Neuron (in vitro differentiated cells): ENCODE data around the gene UNKL.

ENCODE experiments used
- H2AFZ ChIP-seq: one replicate; pipeline ENCODE4 v1.6.1; 2013; ENCODE audit warnings: low read depth, mild to moderate bottlenecking, inconsistent platforms, low read length, moderate library complexity
- H3K27me3 ChIP-seq: one replicate; pipeline ENCODE4 v1.6.1; 2013; ENCODE audit warnings: low read length; ENCODE audit not compliant: insufficient read depth
- H3K36me3 ChIP-seq: one replicate; pipeline ENCODE4 v1.6.1; 2013; ENCODE audit warnings: low read length; ENCODE audit not compliant: insufficient read depth
- H3K4me1 ChIP-seq: one replicate; pipeline ENCODE4 v1.6.1; 2013; ENCODE audit warnings: low read length; ENCODE audit not compliant: insufficient read depth
- H3K4me3 ChIP-seq: 2 replicates; pipeline ENCODE4 v1.5.1; 2013; ENCODE audit warnings: mild to moderate bottlenecking, low read length, moderate library complexity
- H3K9me3 ChIP-seq: one replicate; pipeline ENCODE4 v1.6.1; 2013; ENCODE audit warnings: low read length

The UNKL gene

DNA sequence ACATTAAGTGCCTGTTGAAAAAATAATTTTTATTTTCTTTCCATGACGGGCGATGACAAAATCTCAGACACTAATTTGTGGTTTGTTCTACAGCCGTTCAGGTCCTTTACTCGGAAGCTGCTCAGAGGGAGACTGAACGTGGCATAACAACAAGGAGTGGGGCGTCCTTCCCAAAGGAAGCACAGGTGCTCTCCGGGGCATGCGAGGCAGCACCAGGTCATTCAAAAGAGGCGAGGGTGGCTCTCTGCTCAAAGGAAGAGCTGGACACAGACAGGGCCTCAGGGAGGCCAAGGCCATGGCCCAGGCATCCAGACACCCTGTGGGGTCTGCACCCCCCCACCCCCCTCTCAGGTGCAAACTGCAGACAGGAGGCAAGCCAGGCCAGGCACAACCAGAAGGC lies 16.2 kb downstream of the UNKL start:
- H2AFZ ChIP-seq = no peak overlapping the region
- H3K4me3 ChIP-seq = no peak overlapping the region
- no peaks in the 10 kb centered on the region for H3K9me3 ChIP-seq
- H3K4me1 ChIP-seq = no peaks in the 10 kb centered on the region
- peaks cover 48% of the 10 kb centered on the region for H3K36me3 ChIP-seq
- H3K27me3 ChIP-seq = no peaks in the 10 kb centered on the region

DNA sequence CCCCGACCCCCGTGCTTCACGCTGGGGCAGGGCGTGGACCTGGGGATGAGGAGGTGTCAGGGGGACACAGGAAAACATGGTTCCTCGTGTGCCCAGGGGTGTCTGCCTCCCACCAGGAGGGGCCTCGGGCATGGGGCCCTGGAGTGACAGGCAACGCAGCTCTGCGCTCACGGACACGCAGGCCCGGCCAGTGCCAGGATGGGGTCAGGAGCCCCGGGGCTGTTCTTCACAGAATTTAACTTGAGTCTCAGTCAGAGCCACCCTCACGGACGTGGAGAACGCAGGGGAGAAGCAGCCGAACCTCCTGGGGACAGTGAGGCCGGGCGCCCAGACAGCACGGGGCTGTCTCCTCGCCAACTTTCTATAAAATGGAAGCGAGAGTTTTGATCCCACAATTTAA lies 16.7 kb downstream of the UNKL start:
- H3K4me3 ChIP-seq = no peak overlapping the region
- H3K36me3 ChIP-seq = peaks cover 48% of the 10 kb centered on the region
- H3K4me1 ChIP-seq = no peaks in the 10 kb centered on the region
- no peak overlapping the region for H2AFZ ChIP-seq
- no peaks in the 10 kb centered on the region for H3K27me3 ChIP-seq
- no peaks in the 10 kb centered on the region for H3K9me3 ChIP-seq

DNA sequence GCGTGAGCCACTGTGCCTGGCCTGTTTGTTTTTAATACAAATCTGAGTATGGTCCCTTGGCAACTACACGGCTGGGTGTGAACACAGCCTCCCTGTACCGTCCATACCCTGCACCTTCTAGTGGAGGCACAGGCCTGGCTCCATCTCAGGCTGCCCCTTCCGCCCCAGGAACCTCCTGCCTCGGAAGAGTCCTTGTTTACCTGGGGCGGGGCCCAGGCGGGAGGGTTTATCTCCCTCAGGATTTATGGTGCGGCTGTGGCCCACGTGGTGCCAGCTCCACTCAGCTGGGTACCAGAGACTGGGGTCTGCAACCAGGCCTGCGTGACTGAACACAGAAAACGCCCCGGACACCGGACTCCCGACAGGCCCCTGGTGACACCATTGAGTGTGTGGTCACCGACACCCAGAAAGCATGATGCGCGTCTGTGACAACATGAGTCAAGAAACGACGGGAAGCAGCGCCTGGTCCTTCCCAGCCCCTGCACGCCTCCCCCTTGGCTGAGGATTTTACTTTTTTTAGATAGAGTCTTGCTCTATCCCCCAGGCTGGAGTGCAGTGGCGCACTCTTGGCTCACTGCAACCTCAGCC lies 19.0 kb downstream of the UNKL start:
- Histone ChIP-seq H3K9me3 (no peaks in the 10 kb centered on the region), H3K27me3 (no peaks in the 10 kb centered on the region), H3K4me3 (no peak overlapping the region), H3K36me3 (peaks cover 49% of the 10 kb centered on the region), H3K4me1 (no peaks in the 10 kb centered on the region), H2AFZ (no peak overlapping the region)

DNA sequence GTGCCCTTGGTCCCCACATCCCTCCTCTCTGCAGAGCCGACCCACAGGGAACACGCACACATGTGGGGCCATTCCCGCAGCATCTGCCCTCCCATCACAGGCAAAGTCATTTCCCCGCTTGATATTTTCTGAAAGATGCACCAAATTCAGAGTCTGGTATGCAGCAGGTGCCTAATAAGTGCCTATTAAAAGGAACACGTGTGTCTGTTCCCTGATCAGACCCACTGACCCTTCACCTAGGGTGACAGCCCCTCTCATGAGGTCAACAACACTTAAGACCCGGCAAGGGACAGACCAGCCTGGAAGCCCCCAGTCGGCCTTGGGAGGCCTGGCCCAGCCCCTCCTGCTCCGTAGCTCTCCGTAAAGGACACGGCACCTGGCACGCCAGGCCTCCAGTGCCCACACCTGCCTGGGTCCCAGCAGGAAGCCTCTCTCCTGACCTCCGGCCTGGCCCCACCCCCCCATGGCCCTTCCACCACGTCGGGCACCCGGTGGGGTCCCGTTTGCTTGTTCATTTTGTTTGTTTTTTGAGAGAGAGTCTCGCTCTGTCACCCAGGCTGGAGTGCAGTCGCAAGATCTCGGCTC lies 20.0 kb downstream of the UNKL start:
- no peaks in the 10 kb centered on the region for H3K27me3 ChIP-seq
- no peaks in the 10 kb centered on the region for H3K9me3 ChIP-seq
- H3K4me1 ChIP-seq = no peaks in the 10 kb centered on the region
- H3K36me3 ChIP-seq = peaks cover 52% of the 10 kb centered on the region
- H2AFZ ChIP-seq = no peak overlapping the region
- H3K4me3 ChIP-seq = no peak overlapping the region

DNA sequence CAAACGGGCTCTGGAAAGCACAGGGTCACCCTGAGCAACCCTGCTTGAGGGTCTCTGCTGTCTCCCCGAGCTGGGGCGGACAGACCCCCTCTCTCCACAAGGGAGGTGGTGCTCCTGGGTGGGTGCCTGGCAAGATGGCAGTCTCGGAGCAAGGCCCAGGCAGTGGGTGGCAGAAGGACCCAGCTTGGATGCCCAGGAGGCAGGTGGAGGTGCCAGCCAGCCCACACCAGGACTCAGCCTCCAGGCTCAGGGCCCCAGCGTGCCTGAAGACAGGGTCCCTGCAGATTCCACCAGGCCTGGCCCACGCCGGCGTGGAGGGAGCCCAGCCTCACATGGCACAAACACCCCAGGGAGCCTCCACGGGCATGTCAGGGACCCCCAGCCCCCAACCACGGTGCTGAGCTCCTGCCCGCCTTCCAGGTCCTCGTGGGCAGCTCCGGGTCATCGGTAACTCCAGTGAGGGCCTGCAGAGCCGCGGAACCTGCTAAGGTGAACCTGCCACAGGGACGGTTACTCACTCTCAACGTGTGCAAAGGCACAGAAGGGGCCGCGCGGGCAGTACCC lies 20.8 kb downstream of the UNKL start:
- Histone ChIP-seq H3K4me3 (no peak overlapping the region), H3K36me3 (peaks cover 44% of the 10 kb centered on the region), H3K4me1 (no peaks in the 10 kb centered on the region), H3K27me3 (no peaks in the 10 kb centered on the region), H2AFZ (no peak overlapping the region), H3K9me3 (no peaks in the 10 kb centered on the region)

DNA sequence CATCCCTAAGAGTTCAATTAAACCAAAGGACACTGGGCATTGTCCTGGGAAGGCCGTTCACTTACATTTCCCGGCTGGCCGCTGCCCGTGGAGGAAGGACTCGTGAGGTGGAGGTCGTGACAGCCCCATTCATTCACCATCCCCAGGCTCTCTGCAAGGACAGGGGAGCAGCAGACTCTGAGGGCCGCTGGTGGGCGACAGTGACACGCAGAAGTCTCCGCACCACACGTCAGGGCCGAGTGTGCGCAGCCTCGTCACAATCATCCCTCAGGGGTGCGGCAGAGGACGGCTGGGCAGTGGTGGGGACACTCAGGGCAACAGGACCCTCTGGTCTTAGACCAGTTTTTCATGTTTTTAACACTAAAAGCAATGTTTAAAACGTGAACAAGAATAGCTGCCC lies 21.7 kb downstream of the UNKL start:
- peaks cover 47% of the 10 kb centered on the region for H3K36me3 ChIP-seq
- H2AFZ ChIP-seq = no peak overlapping the region
- no peak overlapping the region for H3K4me3 ChIP-seq
- no peaks in the 10 kb centered on the region for H3K9me3 ChIP-seq
- H3K4me1 ChIP-seq = no peaks in the 10 kb centered on the region
- H3K27me3 ChIP-seq = no peaks in the 10 kb centered on the region

DNA sequence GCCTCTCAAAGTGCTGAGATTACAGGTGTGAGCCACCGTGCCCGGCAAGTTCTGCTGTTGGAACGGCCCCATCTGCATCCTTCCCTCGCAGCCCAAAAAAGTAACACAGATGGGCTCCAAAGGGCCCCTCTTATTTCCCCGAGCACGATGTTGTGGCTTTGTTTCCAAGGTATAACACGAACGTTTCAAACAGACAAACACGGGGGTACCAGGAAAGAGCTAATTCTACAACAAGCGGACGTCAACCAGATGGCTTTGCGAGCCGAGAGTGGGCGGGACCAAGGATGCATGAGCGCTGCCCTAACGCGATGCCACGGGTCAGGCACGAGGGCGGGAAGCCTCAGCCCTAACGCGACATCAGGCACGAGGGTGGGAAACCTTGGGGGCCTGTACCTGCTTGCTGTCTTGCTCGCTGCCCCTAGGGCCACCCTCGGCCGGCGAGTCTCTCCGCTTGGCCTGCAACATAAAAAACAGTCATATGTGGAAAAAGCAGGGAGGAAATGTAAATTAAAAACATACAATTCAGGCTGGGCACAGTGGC lies 24.2 kb downstream of the UNKL start:
- Histone ChIP-seq H3K27me3 (no peaks in the 10 kb centered on the region), H3K9me3 (no peaks in the 10 kb centered on the region), H3K4me3 (no peak overlapping the region), H2AFZ (no peak overlapping the region), H3K36me3 (peaks cover 44% of the 10 kb centered on the region), H3K4me1 (no peaks in the 10 kb centered on the region)

DNA sequence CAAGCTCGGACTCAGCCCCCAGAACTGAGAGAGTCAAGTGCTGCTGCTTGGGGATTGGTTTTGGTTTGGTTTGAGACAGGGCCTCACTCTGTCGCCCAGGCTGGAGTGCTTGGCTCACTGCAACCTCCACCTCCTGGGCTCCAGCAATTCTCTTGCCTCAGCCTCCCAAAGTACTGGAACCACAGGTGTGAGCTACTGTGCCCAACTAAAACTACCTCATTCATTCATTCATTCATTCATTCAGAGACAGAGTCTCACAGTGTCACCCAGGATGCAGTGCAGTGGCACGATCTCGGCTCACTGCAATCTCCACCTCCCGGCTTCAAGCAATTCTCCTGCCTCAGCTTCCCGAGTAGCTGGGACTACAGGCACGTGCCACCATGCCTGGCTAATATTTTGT lies 24.7 kb downstream of the UNKL start:
- Histone ChIP-seq H2AFZ (no peak overlapping the region), H3K9me3 (no peaks in the 10 kb centered on the region), H3K36me3 (peaks cover 46% of the 10 kb centered on the region), H3K4me1 (no peaks in the 10 kb centered on the region), H3K27me3 (no peaks in the 10 kb centered on the region), H3K4me3 (no peak overlapping the region)

DNA sequence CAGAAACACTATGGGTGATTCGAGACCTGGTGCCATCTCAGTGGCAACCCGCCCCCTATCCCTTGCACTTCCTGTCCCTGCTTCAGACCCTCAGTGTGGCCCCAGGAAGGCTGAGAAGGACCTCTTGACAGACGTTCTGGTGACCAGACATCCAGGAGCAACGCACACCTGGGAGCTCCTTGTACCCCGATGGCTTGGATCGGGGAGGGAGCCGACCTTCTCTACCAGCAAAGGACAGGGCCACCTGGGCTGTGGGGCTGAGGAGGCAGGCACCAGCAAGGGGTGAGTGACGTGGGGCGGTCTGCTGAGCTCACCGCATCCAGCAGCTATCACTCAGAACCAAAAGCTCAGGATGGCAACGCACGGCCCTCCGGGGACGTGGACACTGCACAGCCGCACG lies 27.2 kb downstream of the UNKL start:
- peaks cover 28% of the 10 kb centered on the region for H3K36me3 ChIP-seq
- H3K27me3 ChIP-seq = no peaks in the 10 kb centered on the region
- no peaks in the 10 kb centered on the region for H3K9me3 ChIP-seq
- no peak overlapping the region for H3K4me3 ChIP-seq
- no peak overlapping the region for H2AFZ ChIP-seq
- no peaks in the 10 kb centered on the region for H3K4me1 ChIP-seq

DNA sequence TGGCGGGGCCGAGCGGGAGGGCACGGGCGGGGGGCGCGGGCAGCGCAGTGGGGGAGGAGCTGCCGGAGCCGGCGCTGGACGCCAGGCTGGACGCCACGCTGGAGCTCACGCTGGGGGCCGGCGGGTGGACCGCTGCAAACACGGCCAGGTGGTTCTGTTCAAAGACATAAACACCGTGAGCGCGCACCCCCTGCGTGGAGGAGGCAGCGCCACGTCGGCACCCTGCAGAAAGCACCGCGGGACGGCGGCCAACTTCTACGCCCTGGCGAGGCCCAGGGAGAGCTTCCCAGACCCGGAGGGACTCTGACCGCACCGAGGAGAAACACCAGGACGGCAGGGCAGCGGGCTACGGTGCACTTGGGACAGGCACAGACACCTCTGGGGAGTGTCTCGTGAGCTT lies 29.3 kb downstream of the UNKL start:
- Histone ChIP-seq H2AFZ (no peak overlapping the region), H3K27me3 (no peaks in the 10 kb centered on the region), H3K9me3 (no peaks in the 10 kb centered on the region), H3K4me3 (no peak overlapping the region), H3K36me3 (peaks cover 21% of the 10 kb centered on the region), H3K4me1 (no peaks in the 10 kb centered on the region)

DNA sequence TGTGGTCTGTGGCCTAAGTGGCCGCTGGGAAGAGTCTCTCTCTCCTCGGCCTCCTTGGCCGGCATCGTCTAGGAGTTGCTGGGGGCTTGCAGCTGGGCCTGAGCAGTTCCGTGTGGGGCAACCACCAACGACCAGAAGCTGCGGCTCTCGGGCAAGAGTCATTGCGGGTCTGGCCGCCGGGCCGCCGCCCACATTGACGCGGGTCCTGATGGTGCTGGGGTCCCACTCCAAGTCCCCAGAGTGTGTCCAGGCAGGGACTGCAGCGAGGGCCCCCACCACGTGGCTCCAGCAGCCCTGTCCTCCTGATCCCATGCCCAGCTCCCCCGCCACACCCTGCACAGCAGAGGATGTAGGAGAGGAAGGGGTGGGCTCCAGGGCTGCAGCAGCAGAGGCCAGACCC lies 30.9 kb downstream of the UNKL start:
- Histone ChIP-seq H3K36me3 (peaks cover 14% of the 10 kb centered on the region), H2AFZ (no peak overlapping the region), H3K27me3 (no peaks in the 10 kb centered on the region), H3K4me1 (peaks cover 5% of the 10 kb centered on the region), H3K9me3 (no peaks in the 10 kb centered on the region), H3K4me3 (no peak overlapping the region)

DNA sequence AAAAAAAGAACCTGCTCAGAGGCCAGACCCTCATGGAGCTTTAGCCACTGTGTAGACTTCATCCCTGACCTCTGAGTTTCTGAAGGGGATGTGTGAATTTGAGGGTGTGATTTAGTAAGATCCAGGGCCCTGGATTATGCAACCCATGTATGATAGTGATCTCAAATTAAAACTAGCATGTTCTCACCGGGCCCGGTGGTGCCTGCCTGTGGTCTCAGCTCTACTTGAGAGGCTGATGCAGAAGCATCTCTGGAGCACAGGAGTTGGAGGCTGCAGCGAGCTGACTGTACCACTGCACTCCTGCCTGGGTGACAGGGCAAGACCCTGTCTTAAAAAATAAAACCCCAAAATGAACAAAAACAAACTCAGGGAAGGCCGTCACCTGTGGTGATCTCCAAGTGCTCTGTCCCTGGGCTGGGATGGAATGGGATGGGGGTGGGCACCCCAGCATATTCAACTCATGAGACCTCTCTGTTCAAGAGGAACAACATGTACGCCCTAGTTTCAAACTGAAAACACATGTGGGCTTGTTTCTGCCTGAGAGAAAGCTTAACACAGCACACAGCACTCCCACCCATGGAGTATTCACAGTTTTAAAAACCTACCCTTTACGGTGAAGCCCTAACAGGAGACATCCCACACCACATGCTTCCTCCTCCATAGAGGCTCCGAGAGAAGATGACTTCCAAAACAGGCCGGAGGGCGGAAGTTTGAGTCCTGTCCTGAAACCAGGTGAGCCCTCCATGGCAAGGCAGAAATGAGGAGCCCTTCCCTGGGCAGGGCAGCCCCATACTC lies 32.7 kb downstream of the UNKL start:
- peaks cover 8% of the 10 kb centered on the region for H3K36me3 ChIP-seq
- no peaks in the 10 kb centered on the region for H3K27me3 ChIP-seq
- no peaks in the 10 kb centered on the region for H3K9me3 ChIP-seq

DNA sequence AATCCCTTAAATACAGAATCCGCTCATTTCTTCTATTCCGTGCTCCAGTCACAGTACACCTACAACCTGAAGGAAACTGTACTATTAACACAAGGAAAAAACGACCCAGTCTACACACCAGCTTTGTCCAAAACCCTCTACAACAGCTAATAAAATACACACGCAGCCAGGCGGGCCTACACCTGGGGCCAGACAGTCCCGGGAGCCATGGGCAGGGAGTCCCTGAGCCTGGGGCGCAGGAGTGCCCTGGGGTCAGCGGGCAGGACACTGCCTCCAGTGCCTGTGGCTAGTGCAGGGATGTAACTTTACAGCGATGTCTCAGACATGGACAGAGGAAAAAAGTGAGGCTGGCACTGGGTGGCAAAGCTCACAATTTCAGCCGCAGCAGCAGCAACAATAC lies 34.3 kb downstream of the UNKL start:
- no peaks in the 10 kb centered on the region for H3K27me3 ChIP-seq
- peaks cover 12% of the 10 kb centered on the region for H3K4me1 ChIP-seq
- no peak overlapping the region for H3K4me3 ChIP-seq
- no peaks in the 10 kb centered on the region for H3K9me3 ChIP-seq
- peaks cover 9% of the 10 kb centered on the region for H3K36me3 ChIP-seq
- H2AFZ ChIP-seq = no peak overlapping the region

More for the DNA sequence above, 32.7 kb downstream of the UNKL start:
- Histone ChIP-seq H2AFZ (no peak overlapping the region), H3K4me3 (no peak overlapping the region), H3K4me1 (peaks cover 12% of the 10 kb centered on the region)
